ENCODE data around the gene SORCS1.

DNA sequence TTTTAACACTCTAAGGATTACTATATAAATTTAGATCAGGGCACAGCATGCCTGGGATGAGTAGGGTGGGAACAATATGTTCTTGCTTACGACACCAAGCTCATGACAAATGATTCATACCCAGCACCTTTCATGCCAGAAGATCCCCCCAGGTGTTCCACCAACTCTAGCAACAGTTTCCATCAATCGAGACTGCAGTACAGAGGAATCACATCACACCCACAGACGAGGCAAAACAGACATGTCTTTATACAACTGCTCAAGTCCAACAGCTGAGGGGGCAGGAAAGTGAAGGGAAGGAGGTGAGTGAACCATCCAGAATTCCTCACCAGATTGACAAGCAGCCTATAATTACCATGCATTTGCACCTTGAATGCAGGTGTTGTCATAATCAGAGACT lies 3.6 kb downstream of the SORCS1 start:
- TF ChIP-seq, protein P1, sequence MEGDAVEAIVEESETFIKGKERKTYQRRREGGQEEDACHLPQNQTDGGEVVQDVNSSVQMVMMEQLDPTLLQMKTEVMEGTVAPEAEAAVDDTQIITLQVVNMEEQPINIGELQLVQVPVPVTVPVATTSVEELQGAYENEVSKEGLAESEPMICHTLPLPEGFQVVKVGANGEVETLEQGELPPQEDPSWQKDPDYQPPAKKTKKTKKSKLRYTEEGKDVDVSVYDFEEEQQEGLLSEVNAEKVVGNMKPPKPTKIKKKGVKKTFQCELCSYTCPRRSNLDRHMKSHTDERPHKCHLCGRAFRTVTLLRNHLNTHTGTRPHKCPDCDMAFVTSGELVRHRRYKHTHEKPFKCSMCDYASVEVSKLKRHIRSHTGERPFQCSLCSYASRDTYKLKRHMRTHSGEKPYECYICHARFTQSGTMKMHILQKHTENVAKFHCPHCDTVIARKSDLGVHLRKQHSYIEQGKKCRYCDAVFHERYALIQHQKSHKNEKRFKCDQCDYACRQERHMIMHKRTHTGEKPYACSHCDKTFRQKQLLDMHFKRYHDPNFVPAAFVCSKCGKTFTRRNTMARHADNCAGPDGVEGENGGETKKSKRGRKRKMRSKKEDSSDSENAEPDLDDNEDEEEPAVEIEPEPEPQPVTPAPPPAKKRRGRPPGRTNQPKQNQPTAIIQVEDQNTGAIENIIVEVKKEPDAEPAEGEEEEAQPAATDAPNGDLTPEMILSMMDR (conservative IDR thresholded peaks at IDR 0.05; ENCODE audit: low read depth in 2 of 2), result no peak
- TF ChIP-seq EZH2 (IDR thresholded peaks at IDR 0.05; ENCODE audit: low read depth, unreplicated experiment) (no peak), POLR2AphosphoS5 (IDR thresholded peaks at IDR 0.05; ENCODE audit: low read depth) (no peak), EZH2phosphoT487 (IDR thresholded peaks at IDR 0.05; ENCODE audit: unreplicated experiment) (no peak), ZNF331 (CRISPR knock-in tag; IDR thresholded peaks at IDR 0.05; ENCODE audit: low read depth) (no peak), CREB1 (CRISPR knock-in tag; IDR thresholded peaks at IDR 0.05; ENCODE audit: low read depth) (no peak), NANOG (IDR thresholded peaks at IDR 0.05; ENCODE audit: borderline replicate concordance) (no peak)
- TF ChIP-seq, protein P2, sequence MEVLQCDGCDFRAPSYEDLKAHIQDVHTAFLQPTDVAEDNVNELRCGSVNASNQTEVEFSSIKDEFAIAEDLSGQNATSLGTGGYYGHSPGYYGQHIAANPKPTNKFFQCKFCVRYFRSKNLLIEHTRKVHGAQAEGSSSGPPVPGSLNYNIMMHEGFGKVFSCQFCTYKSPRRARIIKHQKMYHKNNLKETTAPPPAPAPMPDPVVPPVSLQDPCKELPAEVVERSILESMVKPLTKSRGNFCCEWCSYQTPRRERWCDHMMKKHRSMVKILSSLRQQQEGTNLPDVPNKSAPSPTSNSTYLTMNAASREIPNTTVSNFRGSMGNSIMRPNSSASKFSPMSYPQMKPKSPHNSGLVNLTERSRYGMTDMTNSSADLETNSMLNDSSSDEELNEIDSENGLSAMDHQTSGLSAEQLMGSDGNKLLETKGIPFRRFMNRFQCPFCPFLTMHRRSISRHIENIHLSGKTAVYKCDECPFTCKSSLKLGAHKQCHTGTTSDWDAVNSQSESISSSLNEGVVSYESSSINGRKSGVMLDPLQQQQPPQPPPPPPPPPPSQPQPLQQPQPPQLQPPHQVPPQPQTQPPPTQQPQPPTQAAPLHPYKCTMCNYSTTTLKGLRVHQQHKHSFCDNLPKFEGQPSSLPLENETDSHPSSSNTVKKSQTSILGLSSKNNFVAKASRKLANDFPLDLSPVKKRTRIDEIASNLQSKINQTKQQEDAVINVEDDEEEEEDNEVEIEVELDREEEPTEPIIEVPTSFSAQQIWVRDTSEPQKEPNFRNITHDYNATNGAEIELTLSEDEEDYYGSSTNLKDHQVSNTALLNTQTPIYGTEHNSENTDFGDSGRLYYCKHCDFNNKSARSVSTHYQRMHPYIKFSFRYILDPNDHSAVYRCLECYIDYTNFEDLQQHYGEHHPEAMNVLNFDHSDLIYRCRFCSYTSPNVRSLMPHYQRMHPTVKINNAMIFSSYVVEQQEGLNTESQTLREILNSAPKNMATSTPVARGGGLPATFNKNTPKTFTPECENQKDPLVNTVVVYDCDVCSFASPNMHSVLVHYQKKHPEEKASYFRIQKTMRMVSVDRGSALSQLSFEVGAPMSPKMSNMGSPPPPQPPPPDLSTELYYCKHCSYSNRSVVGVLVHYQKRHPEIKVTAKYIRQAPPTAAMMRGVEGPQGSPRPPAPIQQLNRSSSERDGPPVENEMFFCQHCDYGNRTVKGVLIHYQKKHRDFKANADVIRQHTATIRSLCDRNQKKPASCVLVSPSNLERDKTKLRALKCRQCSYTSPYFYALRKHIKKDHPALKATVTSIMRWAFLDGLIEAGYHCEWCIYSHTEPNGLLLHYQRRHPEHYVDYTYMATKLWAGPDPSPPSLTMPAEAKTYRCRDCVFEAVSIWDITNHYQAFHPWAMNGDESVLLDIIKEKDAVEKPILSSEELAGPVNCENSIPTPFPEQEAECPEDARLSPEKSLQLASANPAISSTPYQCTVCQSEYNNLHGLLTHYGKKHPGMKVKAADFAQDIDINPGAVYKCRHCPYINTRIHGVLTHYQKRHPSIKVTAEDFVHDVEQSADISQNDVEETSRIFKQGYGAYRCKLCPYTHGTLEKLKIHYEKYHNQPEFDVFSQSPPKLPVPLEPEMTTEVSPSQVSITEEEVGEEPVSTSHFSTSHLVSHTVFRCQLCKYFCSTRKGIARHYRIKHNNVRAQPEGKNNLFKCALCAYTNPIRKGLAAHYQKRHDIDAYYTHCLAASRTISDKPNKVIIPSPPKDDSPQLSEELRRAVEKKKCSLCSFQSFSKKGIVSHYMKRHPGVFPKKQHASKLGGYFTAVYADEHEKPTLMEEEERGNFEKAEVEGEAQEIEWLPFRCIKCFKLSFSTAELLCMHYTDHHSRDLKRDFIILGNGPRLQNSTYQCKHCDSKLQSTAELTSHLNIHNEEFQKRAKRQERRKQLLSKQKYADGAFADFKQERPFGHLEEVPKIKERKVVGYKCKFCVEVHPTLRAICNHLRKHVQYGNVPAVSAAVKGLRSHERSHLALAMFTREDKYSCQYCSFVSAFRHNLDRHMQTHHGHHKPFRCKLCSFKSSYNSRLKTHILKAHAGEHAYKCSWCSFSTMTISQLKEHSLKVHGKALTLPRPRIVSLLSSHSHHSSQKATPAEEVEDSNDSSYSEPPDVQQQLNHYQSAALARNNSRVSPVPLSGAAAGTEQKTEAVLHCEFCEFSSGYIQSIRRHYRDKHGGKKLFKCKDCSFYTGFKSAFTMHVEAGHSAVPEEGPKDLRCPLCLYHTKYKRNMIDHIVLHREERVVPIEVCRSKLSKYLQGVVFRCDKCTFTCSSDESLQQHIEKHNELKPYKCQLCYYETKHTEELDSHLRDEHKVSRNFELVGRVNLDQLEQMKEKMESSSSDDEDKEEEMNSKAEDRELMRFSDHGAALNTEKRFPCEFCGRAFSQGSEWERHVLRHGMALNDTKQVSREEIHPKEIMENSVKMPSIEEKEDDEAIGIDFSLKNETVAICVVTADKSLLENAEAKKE (CRISPR knock-in tag; IDR thresholded peaks at IDR 0.05), result no peak
- TF ChIP-seq, protein P3, sequence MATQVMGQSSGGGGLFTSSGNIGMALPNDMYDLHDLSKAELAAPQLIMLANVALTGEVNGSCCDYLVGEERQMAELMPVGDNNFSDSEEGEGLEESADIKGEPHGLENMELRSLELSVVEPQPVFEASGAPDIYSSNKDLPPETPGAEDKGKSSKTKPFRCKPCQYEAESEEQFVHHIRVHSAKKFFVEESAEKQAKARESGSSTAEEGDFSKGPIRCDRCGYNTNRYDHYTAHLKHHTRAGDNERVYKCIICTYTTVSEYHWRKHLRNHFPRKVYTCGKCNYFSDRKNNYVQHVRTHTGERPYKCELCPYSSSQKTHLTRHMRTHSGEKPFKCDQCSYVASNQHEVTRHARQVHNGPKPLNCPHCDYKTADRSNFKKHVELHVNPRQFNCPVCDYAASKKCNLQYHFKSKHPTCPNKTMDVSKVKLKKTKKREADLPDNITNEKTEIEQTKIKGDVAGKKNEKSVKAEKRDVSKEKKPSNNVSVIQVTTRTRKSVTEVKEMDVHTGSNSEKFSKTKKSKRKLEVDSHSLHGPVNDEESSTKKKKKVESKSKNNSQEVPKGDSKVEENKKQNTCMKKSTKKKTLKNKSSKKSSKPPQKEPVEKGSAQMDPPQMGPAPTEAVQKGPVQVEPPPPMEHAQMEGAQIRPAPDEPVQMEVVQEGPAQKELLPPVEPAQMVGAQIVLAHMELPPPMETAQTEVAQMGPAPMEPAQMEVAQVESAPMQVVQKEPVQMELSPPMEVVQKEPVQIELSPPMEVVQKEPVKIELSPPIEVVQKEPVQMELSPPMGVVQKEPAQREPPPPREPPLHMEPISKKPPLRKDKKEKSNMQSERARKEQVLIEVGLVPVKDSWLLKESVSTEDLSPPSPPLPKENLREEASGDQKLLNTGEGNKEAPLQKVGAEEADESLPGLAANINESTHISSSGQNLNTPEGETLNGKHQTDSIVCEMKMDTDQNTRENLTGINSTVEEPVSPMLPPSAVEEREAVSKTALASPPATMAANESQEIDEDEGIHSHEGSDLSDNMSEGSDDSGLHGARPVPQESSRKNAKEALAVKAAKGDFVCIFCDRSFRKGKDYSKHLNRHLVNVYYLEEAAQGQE (IDR thresholded peaks at IDR 0.05; ENCODE audit: unreplicated experiment), result no peak

Data from GM23338 (cell line).